CMK (cell line): Measurements from ENCODE around the gene MPHOSPH8.

Experiments
- DNase-seq: peaks from one replicate; pipeline ENCODE4 v3.0.0-alpha.2; 2010; ENCODE audit warnings: low read depth

The MPHOSPH8 gene, protein sequence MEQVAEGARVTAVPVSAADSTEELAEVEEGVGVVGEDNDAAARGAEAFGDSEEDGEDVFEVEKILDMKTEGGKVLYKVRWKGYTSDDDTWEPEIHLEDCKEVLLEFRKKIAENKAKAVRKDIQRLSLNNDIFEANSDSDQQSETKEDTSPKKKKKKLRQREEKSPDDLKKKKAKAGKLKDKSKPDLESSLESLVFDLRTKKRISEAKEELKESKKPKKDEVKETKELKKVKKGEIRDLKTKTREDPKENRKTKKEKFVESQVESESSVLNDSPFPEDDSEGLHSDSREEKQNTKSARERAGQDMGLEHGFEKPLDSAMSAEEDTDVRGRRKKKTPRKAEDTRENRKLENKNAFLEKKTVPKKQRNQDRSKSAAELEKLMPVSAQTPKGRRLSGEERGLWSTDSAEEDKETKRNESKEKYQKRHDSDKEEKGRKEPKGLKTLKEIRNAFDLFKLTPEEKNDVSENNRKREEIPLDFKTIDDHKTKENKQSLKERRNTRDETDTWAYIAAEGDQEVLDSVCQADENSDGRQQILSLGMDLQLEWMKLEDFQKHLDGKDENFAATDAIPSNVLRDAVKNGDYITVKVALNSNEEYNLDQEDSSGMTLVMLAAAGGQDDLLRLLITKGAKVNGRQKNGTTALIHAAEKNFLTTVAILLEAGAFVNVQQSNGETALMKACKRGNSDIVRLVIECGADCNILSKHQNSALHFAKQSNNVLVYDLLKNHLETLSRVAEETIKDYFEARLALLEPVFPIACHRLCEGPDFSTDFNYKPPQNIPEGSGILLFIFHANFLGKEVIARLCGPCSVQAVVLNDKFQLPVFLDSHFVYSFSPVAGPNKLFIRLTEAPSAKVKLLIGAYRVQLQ

DNA sequence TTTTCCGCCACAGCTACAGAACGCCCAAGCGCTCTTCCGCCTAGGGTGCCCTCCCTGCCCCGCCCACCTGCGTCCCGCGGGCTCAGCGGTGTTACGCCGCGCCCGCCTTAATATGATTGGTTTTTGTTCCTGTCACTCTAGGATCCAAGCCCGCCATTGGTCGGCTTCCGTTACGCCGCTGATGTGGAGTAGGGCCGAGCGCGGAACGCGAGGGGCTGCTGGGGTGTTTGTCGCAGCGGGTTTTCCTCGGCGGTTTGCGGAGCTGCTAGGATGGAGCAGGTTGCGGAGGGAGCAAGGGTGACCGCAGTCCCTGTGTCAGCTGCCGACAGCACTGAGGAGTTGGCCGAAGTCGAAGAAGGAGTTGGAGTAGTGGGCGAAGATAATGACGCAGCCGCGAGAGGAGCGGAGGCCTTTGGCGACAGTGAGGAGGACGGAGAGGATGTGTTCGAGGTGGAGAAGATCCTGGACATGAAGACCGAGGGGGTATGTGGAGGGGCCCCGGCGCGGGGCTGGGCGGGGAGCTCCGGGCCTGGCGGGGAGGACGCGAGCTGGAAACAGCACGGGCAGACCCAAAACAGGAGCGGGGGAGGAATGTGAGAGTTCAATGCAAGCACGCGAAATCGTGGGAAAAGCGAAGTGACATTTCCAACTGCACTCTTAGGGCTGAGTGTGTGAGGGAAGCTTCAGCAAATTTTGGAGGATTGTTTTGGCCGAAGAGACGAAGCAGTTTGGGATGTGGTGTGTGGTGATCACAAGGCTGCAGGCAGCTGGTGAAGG lies at the start of gene MPHOSPH8:
MPHOSPH8 (plus strand) TSS at position 181 of the 777 bp plus-strand sequence; CDS start at position 271, 90 bp downstream.
- peak; percentile 74 for DNase-seq

DNA sequence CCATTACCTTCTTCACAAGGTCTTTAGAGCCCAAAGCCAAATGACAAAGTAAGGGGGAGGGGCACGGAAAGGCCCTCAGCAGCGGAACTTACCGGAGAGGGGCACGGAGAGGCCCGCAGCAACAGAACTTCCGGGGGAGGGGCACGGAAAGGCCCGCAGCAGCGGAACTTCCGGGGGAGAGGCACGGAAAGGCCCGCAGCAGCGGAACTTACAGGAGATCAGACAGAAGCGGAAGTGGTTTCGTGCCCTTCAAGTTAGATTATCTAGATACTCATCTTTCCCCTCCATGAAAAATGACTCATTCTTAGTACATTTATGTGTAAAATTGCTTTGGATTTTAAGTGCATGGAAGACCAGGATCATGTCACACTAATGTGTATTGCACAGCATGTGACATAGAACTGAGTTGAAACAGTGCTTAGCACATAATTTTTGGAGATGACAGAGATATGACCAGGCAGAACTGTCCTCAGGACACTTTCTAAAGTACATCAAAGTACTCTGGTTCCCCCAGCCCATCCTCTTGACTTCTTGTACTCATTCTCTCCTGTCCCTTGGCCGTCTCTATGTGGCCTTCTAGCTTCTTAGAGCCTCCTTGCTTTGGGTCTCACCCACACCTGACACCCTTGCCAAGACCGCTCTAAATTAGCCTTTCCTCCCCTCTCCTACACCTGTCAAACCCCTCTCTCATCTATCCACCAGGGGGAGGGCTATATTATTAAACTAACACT lies 46.4 kb upstream of the MPHOSPH8 start:
- DNase-seq: peak; percentile 76

DNA sequence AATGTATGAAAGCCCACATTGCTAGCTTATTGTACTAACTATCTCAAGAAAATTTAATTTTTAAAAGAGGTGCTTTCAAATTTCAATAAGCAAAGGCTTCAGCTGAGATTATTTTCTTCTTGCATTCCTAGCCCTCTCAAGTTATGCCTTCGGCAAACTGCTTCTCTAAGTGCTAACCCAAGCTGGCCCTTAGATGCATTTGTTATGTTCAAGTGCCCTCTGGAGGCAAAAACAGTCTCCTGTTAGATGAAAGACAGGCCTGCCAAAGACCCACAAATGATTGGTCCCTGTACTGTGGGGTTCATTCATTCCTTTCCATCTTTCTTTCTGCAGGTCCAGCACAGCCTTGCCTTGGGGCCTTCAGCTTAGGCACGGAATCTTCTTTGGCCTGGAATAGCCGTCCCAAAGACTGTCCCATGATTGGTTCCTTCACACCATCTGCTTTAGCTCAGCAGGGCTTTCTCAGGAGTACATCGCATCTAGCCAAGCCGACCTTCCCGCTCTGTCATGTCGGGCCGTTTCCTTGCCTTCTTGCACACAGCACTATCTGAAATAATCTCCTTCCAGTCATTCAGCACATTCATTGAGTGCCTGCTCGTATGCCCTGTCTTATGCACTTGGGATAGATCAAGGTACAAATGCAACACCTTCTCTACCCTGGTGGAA lies 45.7 kb upstream of the MPHOSPH8 start:
- no peak for DNase-seq

DNA sequence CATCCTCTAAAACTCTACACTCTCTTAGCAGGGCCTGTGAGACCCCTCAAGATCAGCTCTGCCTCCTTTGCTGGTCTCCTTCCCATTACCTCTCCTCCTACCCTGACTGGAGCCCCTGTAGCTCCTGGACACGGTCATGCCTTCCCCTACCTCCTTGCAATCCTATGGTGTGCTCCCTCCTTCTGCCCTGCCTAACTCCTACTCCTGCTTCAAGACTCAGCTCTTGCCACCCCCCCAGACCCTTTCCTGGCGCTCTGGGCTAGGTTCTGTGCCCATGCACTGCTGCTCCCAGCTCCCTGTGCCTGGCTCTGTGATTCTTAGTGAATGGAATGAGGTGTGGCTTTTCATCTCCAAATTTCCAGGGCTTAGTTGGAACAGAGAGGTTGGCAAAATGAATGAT lies 44.1 kb upstream of the MPHOSPH8 start:
- no peak for DNase-seq

DNA sequence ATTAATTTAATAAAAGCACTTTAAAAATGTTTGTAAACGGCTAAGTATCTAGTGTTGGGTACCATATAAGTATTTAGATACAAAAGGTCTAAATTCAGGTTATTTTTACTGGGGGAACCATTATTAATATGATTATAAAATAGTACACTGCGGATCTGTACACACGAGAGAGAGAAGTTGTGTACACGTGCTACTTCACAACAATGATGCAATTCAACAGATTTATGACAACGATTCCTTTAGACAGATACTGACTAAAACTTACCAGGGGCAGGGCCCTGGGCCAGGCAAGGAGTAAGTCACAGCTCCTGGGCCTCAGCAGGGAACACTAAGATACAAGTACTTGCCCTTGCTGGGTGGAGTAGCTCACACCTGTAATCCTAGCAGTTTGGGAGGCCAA lies 43.0 kb upstream of the MPHOSPH8 start:
- DNase-seq: no peak

DNA sequence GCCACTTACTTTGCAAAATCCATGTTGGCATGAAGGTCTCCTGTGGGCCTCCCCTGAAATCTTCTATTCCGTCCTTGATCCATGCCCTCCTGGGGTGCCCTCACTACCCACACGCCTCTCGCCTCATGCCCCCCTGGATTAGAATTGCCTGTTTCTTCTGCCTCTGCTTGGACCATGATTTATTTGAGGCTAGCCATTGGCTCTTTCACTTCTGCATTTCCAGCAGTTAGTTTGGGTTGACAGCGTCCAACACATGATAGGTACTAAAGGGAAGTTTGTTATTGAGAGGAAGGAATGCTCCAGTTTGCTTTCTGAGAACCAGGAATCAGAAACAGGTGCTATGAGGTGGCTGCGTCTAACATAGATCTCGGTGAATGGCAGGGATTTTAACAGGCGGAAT lies 41.6 kb upstream of the MPHOSPH8 start:
- DNase-seq: no peak

DNA sequence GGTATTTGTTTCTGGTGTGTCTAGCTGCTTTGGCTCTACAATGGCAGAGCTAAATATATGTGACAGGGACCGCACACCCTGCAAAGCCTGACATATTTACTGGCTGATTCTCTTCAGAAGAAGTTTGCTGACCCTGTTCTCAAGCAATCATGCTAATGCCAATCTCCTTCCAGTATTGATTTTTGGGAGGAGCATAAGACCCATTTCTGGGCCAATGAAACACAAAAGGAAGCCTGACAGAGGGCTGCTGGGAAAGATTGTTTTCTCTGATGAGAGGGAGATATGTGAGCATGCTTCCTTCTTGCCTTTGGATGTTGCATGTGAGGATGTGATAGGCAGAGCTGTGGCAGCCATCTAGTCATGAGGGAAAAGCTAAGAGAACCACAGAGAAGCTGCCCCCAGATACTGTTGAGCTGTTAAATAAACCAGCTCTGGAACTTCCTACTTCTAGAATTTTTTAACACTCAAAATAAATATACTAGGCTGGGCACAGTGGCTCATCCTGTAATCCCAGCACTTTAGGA lies 40.7 kb upstream of the MPHOSPH8 start:
- peak; percentile 69 for DNase-seq

DNA sequence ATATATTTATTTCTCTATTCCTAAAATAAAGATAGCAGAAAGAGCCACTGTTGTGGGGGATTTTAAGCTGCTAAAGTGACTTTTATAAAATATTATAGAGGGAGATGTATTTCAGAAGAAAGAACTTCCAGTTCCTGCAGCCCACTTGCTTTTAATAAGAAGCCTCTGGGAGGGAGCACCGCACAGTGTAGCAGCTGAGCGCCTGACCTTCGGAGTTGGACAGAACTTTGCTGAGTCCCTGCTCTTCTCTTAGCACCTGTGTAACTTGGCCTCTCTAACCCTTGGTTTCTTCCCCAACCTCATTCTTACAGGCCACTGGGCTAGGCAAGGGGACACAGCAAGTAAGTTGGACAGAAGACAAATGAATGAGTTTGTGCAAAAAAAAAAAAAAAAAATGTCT lies 37.4 kb upstream of the MPHOSPH8 start:
- DNase-seq: no peak

DNA sequence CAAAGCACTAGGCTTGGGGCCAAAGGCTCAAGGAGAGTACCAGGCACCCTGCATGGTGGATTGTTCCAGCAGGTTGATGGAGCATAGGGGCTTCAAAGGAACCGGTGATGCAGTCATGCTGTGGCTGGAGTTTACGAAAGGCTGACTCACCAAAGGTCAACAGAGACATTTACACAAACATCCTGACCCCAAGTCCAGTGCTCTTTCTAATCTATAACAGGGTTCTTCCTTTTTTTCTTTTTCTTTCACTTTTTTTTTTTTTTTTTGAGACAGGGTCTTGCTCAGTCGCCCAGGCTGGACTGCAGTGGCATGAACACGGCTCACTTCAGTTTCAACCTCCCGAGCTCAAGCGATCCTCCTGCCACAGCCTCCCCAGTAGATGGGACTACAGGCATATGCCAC lies 36.5 kb upstream of the MPHOSPH8 start:
- no peak for DNase-seq

DNA sequence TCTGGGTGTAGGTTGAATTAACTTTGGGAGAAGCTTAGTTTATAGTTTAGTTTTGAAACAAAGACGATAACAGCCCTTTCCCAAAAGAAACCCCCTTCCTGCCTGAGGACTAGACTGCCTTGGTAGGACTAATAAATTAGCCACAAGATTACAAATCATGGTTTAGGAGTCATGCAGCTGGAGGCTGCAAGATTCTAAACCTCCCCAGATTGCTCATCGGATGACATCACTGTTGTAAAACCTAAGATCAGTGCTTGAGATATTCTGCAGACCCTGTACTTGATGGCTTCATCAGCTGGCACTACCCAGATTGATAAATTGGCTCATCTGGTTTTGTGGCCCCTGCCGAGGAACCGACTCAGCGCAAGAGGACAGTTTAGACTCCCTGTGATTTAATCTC lies 35.9 kb upstream of the MPHOSPH8 start:
- no peak for DNase-seq

DNA sequence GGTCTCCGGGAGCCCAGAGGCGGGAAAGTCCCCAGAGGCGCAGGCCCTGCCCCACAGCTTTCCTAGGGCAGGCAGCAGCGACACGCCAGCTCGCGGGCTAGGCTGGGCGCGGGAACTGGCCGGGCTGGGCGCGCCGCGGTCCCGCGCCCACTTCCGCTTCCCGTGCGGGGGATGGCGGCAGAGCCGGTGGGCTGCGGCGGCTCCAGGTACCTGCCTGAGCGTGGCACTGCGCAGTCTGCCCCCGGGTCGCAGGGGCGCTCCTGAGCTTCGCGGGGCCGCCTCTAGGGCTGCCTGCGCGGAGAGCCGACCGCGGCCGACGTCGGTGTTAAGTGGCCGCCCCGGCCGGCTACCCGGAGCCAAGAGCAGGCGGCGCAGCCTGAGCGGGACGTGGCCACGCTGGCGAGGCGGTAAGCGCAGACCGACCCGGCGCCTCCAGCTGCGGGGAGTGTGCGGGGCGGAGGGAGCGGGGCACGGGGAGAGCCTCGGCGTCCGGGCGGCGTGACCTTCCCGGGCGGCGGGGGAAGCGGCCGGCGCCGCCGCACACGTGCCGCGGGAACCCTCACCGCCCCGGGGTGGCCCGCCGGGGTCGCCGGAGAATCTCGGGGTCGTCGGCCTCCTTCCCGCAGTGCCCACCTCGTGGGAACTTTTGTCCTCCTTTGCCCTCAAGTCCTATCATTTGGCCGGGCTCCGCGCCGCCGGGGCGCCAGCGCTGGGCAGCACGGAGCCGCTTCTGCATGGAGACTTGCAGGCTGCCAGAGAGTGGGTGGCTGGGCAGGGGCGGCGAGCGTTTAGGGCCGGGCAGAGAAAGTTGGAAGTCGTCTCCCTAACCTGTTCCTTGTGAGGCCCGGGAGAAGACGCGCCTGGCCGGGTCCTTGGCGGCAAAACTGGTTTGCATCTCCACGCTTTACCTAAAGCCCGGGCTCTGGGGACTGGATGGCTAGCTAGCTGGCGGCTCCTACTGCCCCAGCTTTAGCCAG lies 31.4 kb upstream of the MPHOSPH8 start:
- peak; percentile 52 for DNase-seq

DNA sequence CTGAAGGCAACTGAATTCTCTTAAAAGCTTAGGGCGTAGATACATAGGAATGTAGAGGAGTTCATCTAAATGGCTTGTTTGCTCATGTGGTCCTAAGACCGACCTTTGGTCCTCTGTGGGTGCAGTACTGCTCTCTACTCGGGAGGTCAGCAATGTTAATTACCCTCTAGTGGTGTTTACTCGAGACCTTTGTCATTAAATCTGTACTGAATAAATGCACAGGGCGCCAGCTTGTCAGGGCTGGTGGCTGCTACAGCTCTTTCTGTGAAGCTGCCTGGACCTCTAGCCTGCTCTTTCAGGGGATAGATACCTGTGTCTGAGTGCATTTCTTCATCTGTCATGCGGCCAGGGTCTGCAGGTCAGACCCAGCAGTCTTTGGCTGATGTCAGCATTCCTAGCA lies 29.2 kb upstream of the MPHOSPH8 start:
- no peak for DNase-seq

DNA sequence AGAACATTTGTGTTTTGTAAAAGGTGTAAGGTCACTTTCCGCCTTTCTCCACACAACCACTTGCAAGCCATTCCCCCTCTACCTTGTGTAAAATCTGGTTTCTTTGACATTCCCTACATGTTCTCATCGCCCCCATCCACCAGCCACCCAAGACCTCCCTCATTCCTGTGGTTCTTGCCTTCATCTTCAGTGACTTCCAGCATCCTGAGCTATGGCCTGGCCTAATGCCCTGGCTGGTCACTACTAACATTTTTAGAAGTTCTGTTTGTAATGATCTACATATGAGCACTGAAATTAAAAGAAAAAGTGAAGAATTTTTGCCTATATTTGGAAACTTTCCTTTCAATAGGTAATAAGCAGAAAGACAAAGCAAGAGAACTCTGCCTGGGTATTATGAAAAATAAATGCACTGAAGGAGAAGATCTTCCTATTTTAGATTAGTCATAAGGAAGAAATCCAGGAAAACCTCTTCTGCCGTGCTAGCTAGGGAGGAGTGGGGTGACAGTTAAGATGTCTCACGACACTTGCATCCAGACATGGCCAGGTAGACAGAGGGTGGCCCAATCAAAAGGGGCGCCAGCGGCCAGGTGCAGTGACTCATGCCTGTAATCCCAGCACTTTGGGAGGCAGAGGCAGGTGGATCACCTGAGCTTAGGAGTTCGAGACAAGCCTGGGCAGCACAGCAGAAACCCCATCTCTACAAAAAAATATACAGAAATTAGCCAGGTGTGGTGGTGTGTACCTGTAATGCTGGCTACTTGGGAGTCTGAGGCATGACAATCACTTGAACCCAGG lies 28.1 kb upstream of the MPHOSPH8 start:
- no peak for DNase-seq

DNA sequence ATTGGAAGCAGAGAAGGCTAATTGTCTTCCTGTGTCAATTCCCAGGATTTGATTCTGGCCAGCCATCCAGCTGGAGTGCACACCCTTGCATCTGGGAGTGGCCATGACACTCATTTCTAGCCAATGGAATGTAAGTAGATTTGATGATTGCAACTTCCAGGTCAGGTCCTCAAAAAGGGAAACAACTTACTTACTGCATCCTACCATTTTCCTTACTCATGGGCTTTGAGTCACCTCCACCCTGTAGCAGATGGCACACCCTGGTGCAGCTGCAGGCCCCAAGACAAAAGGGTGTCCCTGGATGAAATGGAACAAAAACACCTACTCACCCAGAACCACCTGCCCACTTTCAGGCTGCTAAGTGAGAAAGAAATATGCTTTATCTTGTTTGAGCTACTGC lies 27.3 kb upstream of the MPHOSPH8 start:
- DNase-seq: no peak

DNA sequence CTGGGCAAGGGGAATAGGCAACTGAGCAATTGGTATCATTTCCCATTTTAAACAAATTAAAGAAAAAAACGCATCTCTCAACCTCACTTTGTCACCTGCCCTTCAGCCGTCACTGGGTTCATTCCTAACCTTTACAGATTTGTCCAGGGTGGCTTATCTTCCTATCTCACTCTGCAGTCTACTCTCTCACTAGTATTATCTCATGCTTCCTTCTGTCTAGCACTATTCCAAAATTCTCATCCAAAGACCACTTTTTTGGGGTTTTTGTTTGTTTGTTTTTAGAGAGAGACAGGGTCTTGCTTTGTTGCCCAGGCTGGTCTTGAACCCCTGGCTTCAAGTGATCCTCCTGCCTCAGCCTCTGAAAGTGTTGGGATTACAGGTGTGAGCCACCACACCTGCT lies 26.7 kb upstream of the MPHOSPH8 start:
- no peak for DNase-seq

DNA sequence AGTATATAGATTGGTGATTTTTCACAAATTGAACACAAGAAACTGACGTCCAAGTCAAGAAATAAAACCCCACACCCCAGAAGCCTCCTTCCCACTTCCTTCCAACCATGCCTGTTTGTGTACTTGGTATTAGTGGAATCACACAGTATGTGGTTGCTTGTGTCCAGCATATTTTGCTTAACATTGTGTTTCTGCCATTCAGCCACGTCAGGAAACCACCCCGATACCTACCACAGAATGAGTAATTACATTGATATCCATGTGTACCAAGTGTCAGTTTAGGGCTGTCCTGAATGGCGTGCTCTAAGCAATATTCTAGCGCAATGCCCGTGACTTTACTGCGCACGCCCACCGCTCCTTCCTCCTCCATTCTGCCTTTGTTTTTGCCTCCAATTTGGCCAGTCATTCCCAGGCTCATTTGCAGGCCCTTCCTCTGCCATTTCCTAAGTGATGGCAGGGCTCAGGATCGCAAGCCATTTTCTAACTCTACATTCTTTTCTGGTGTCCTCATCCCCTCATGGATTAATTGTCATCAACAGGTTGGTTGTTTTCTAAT lies 25.9 kb upstream of the MPHOSPH8 start:
- DNase-seq: no peak

DNA sequence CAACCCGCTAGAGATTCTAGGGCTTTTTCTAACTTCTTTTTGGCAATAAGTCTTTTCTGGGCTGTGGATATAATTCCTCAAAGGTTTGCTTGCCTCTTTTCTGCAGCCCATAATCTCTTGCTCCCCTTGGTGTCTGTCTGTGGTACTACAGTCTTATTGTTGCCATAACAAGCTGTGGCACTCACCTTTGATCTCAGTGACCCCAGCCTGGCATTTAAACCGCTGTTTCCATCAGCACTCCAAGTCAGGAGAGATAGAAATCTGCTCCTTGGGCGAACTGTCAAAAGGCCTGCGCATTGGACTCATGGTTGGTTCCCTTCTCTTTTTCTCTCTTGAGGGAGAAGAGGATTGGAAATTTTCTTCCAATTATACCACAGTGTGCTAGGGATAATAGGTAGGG lies 14.5 kb upstream of the MPHOSPH8 start:
- no peak for DNase-seq

DNA sequence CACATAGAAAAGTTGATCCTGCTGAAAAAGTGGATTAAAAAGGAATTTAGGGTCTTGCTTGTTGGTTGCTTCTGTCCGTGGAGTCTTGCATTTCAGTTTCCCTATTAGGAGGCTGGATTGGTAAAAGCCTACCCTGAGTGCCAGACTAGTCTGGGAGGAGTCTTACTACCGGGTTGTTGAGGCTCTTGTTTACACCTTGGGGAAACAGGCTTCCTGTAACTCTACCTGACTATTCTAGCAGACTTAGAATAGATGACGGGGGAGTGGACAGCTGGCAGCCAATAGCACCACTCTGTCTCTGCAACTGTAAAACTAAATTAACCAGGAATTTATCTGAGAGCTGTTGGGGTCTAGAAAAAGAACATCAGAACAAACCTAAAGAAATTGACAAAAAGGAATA lies 11.3 kb upstream of the MPHOSPH8 start:
- no peak for DNase-seq

DNA sequence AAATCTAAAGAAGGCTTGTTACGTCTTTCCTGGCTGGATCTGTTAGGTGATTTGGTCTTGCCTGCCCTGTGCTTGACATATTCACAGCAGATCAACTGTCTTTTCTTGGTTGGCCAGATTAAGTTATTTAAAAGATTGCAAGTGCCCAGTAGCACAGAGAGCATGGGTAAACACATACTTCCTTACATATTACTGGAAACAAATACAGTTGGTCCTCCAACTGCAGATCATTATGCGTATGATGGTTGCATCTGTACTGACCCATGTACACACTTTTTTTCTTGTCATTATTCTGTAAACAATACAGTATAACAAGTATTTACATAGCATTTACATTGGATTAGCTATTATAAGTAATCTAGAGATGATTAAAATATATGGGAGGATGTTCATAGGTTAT lies 9.2 kb upstream of the MPHOSPH8 start:
- DNase-seq: no peak
